Smooth muscle cell (in vitro differentiated cells): ENCODE measurements around the gene ZIC4. TPM values are rescaled to one million over a fixed set of nuclear protein-coding genes. Genes with fewer than 3 reads are reported as not detected.

Source experiments
- DNase-seq: peaks from one replicate; lab custom pipeline; 2025; ENCODE audit not compliant: unreplicated experiment; lab: John Stamatoyannopoulos, UW
- H2AFZ ChIP-seq: fragments of 200-600 bp; sonication (generic); 2 replicates; pipeline ENCODE4 v1.6.0; 2016; ENCODE audit warnings: antibody characterized with exemption, low read depth, mild to moderate bottlenecking
- H3F3A ChIP-seq: fragments of 200-600 bp; sonication (generic); 2 replicates; pipeline ENCODE4 v1.6.0; 2017; ENCODE audit warnings: antibody characterized with exemption, low read depth
- H3K27ac ChIP-seq: fragments of 200-600 bp; sonication (generic); 2 replicates; pipeline ENCODE4 v1.5.1; 2016; ENCODE audit warnings: low read depth, mild to moderate bottlenecking
- H3K27me3 ChIP-seq: fragments of 200-600 bp; sonication (generic); 2 replicates; pipeline ENCODE4 v1.6.1; 2016; ENCODE audit warnings: low read depth, mild to moderate bottlenecking
- H3K36me3 ChIP-seq: fragments of 200-600 bp; sonication (generic); 2 replicates; pipeline ENCODE4 v1.5.1; 2016; ENCODE audit warnings: low read depth
- H3K4me1 ChIP-seq: fragments of 200-600 bp; sonication (generic); 2 replicates; pipeline ENCODE4 v1.5.1; 2016; ENCODE audit warnings: low read depth
- H3K4me2 ChIP-seq: fragments of 200-600 bp; sonication (generic); 2 replicates; pipeline ENCODE4 v1.6.0; 2016; ENCODE audit warnings: mild to moderate bottlenecking
- H3K4me3 ChIP-seq: fragments of 200-600 bp; sonication (generic); 2 replicates; pipeline ENCODE4 v1.5.1; 2016; ENCODE audit warnings: mild to moderate bottlenecking
- H3K79me2 ChIP-seq: fragments of 200-600 bp; sonication (generic); 2 replicates; pipeline ENCODE4 v1.6.0; 2016; ENCODE audit warnings: low read depth, mild to moderate bottlenecking
- H3K9ac ChIP-seq: fragments of 200-600 bp; sonication (generic); 2 replicates; pipeline ENCODE4 v1.6.0; 2016; ENCODE audit warnings: low read depth
- H3K9me3 ChIP-seq: fragments of 200-600 bp; sonication (generic); replicated peaks from 2 replicates; pipeline ENCODE4 v1.5.1; 2016; ENCODE audit warnings: low read depth
- H4K20me1 ChIP-seq: fragments of 200-600 bp; sonication (generic); 2 replicates; pipeline ENCODE4 v1.6.0; 2016; ENCODE audit warnings: low read depth
- WGBS: methylation state at CpG from one replicate; pipeline ENCODE4 v1.1.7; 2016; ENCODE audit warnings: low lambda C conversion rate; 5-methylcytosine and 5-hydroxymethylcytosine counted together
- polyA plus RNA-seq: library from polyadenylated mRNA; unstranded; fragments of >200 nt; fragmentation: Nextera tagmentation; extraction: Ambion mirVana; gene quantifications from 2 replicates; pipeline ENCODE4 v1.2.1, GENCODE V29; 2016
- total RNA-seq: library from RNA; depleted of rRNA; stranded (reverse); fragments of >200 nt; gene quantifications from 2 replicates; pipeline ENCODE4 v1.2.3, GENCODE V29; 2014
- TF ChIP-seq, protein P1 (sequence below): fragments of 200-600 bp; sonication (generic); IDR thresholded peaks from 2 replicates; pipeline ENCODE4 v1.5.1; 2017; ENCODE audit warnings: borderline replicate concordance, mild to moderate bottlenecking, antibody characterized with exemption; ENCODE audit not compliant: insufficient read depth, poor library complexity, severe bottlenecking

The ZIC4 gene
- total and polyA plus RNA-seq, 2 experiments from 2014 or later, result not detected

DNA sequence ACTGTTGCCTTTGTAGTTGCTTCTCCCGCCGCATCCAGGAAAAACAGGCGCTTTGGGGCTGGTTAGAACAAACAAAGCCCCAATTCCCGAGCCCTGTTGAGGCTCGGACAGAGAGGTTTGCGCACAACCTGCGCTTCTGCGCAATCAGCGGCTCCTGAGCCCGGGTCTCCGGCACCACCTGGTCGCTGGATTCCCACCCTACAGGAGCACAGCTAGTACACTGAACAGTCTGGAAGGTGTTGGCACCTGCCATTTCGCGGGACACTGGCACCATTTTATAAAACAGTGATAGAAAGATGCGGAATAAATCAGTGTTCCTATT is 13.8 kb downstream of the ZIC4 start:
- H3K79me2 ChIP-seq, result no peaks in the 10 kb centered on the region
- WGBS, result 3% methylated on average over 15 of the region's 15 CpGs
- TF ChIP-seq, protein P1, sequence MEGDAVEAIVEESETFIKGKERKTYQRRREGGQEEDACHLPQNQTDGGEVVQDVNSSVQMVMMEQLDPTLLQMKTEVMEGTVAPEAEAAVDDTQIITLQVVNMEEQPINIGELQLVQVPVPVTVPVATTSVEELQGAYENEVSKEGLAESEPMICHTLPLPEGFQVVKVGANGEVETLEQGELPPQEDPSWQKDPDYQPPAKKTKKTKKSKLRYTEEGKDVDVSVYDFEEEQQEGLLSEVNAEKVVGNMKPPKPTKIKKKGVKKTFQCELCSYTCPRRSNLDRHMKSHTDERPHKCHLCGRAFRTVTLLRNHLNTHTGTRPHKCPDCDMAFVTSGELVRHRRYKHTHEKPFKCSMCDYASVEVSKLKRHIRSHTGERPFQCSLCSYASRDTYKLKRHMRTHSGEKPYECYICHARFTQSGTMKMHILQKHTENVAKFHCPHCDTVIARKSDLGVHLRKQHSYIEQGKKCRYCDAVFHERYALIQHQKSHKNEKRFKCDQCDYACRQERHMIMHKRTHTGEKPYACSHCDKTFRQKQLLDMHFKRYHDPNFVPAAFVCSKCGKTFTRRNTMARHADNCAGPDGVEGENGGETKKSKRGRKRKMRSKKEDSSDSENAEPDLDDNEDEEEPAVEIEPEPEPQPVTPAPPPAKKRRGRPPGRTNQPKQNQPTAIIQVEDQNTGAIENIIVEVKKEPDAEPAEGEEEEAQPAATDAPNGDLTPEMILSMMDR, result no peak
- H3K27me3 ChIP-seq, result peaks cover 100% of the 10 kb centered on the region
- DNase-seq, result no peak
- no peak overlapping the region for H3K9ac ChIP-seq
- peak overlapping the region; percentile 83 for H3K4me2 ChIP-seq
- H2AFZ ChIP-seq, result no peak overlapping the region
- H4K20me1 ChIP-seq, result no peaks in the 10 kb centered on the region
- no peaks in the 10 kb centered on the region for H3K36me3 ChIP-seq
- peak overlapping the region; percentile 29 for H3K4me3 ChIP-seq
- H3F3A ChIP-seq, result no peaks in the 10 kb centered on the region
- no peaks in the 10 kb centered on the region for H3K9me3 ChIP-seq
- no peak overlapping the region for H3K27ac ChIP-seq
- H3K4me1 ChIP-seq, result peaks cover 36% of the 10 kb centered on the region

DNA sequence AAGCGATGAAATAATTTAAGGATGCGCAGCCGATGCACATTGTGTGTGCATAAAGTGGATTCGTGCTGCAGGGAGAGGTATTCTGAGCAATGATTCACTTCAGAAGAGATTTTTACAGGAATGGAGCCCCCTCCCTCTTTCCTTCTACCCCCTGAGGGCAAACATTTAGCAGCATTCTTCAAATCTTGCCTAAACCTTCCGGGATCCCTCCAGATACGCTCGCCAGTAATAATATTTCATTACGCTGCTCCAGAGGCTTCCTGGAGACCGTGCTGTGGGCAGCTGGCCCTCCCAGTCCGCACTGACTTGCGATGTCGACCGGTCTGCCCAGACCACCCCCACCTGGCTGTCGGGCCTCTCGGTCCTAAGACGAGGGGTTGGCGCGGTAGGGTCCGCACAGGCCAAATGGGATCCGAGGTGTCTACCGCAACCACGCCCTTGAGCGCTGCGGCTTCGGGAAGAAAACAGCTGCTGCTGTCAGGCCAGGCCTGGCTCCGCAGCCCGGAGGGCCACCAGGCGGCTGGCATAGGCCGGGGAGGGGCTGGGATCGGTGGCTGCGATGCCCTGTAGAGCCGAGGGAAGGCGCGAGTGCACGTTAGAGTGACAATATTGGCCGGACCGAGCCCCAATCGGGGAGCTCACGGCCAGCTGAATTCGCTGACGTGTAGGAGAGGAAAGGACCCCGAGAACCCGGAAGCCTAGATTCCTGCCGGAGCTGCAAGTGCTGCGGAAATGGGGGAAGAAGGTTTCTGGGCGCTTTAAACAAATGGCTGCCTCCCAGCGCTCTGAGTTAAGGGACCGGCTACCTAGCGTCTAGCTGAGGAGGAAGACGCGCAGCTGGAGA is 14.3 kb downstream of the ZIC4 start:
- WGBS, result 1% methylated on average over 51 of the region's 51 CpGs
- Histone ChIP-seq H3K9me3 (no peaks in the 10 kb centered on the region), H4K20me1 (no peaks in the 10 kb centered on the region), H3K4me2 (peak overlapping the region; percentile 83), H3F3A (no peaks in the 10 kb centered on the region), H3K79me2 (no peaks in the 10 kb centered on the region), H3K27me3 (peaks cover 100% of the 10 kb centered on the region), H3K27ac (no peak overlapping the region), H3K4me3 (peak overlapping the region; percentile 29), H2AFZ (no peak overlapping the region), H3K4me1 (peaks cover 35% of the 10 kb centered on the region), H3K36me3 (no peaks in the 10 kb centered on the region), H3K9ac (no peak overlapping the region)
- no peak for DNase-seq
- TF ChIP-seq, protein P1, result no peak

DNA sequence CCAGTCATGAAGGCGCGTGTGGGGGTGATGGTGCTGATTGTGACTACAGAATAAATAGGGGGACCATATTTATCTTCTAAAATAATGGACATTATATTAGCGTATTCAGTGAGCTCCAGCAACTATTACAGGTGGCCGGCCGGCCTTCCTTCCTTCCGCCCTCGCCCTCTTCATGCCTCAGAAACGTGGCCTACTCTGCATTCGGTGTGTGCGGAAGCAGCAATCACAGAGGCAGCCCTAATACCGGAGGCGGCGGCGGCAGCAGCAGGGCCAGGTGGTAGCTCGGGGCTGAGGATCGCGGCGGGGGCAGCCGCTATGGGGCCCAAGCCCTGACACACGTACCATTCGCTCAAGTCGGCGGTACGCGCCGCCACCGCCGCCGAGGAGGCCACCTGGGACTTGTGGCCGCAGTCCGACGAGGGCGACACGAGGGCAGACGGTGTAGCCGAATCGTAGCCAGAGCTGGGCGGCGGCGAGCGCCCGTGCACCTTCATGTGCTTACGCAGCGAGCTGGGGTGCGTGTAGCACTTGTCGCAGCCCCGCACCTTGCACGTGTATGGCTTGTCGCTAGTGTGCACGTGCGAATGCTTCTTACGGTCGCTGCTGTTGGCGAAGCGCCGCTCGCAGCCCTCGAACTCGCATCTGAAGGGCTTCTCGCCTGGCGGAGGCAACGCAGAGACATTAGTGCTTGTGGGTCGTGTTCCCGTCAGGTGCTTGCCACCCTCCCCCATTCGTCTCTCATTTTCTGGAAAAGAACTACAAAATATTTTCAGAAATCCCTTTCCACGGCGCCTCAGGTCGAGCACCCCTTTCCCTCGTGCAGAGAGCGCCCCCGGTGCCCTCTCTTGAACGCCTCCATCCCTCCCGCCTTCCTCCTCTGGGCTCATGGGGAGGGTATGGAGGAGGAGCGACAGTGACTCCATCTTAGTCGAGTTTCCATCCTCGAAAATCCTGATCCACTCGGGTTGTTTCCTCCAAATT is 15.5 kb downstream of the ZIC4 start:
- no peak overlapping the region for H3K4me3 ChIP-seq
- H3K27me3 ChIP-seq, result peaks cover 100% of the 10 kb centered on the region
- H3K9ac ChIP-seq, result no peak overlapping the region
- no peaks in the 10 kb centered on the region for H3K79me2 ChIP-seq
- no peaks in the 10 kb centered on the region for H3K36me3 ChIP-seq
- H3K9me3 ChIP-seq, result no peaks in the 10 kb centered on the region
- WGBS, result 3% methylated on average over 76 of the region's 77 CpGs
- DNase-seq, result no peak
- H4K20me1 ChIP-seq, result no peaks in the 10 kb centered on the region
- H3K4me2 ChIP-seq, result no peak overlapping the region
- peaks cover 28% of the 10 kb centered on the region for H3K4me1 ChIP-seq
- TF ChIP-seq, protein P1, result no peak
- no peak overlapping the region for H3K27ac ChIP-seq
- no peaks in the 10 kb centered on the region for H3F3A ChIP-seq
- no peak overlapping the region for H2AFZ ChIP-seq
